Activated CD8-positive, alpha-beta memory T cell treated with anti-CD3 and anti-CD28 coated beads for 48 hours (primary cell): ENCODE results near the gene ERMAP.

ENCODE experiments used
- DNase-seq, 3 experiments: peaks; one replicate each; pipeline ENCODE4 v3.0.0-alpha.2; 2020; ENCODE audit warnings: low read depth in 2 of 3, low spot score in 2 of 3

ERMAP gene, protein sequence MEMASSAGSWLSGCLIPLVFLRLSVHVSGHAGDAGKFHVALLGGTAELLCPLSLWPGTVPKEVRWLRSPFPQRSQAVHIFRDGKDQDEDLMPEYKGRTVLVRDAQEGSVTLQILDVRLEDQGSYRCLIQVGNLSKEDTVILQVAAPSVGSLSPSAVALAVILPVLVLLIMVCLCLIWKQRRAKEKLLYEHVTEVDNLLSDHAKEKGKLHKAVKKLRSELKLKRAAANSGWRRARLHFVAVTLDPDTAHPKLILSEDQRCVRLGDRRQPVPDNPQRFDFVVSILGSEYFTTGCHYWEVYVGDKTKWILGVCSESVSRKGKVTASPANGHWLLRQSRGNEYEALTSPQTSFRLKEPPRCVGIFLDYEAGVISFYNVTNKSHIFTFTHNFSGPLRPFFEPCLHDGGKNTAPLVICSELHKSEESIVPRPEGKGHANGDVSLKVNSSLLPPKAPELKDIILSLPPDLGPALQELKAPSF

DNA sequence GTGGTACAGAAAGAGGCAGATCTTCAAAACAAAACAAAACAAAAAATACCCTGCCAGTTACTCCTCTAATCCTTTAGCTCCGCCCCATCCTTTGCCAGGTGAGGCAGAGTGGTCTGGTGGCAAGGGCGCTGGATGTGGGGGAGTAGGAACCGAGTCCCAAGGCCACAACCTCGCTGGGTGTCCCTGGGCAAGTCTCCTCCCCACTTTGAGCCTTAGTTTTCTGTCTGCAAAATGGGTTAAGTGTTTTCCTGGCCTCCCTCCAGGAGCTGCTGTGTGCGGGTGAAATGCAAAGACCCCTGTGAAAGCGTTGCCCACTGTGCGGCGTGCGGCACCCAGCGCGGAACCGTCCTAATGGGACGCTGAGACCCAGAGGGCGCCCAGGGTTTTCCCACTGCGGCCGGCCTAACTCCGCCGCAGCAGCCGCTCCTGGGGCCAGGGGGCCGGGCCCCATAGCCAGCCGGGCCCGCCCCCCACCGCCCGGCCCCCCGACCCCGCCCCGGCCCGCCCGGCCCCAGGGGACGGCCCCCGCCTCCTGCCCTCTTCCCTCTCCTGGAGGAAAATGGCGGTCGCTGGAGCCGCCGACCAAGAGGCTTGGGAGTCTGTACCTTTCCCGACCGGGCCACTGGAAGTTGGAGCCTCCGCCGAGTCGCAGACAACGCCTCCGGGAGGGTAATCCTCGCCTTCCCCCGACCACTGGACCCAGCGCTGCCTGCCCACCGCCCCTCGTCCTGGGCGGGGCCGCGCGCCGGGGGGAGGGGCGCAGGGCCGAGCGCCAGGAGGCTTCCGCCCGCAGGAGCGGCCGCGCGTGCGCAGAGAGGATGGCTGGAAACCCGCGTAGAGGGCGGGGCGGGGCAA, at the start of gene ERMAP, which contains the start of gene SVBP:
Gene ERMAP (plus strand): TSS at position 538 of the 855 bp plus-strand sequence. CDS start 13,327 bp downstream, outside the sequence.
Gene SVBP (minus strand): TSS at position 813 of the 855 bp plus-strand sequence. CDS start 853 bp downstream, outside the sequence.
- DNase-seq = peak; percentile 89 to 93 (median 90)

DNA sequence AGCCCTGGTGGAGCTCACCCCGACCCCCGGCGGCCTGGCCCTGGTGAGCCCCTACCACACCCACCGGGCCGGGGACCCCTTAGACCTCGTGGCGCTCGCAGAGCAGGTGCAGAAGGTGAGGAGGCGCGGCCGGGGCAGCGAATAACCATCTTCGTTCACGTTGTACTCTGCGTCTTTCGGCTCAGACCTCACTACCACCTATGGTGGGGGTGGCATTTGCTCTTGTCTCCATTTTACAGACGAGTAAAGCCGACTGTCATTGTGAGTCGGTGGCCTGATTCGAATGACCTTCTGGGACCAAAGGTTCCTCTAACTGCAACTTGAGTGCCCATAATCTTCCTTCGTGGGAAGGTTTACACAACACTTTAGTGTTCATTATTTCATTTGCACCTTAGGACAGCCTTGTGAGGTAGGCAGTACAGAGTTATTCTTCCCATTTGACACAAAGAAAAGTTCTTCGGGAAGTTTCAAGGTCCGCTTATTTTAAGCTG, 49.4 kb upstream of the ERMAP start:
- no peak for DNase-seq

DNA sequence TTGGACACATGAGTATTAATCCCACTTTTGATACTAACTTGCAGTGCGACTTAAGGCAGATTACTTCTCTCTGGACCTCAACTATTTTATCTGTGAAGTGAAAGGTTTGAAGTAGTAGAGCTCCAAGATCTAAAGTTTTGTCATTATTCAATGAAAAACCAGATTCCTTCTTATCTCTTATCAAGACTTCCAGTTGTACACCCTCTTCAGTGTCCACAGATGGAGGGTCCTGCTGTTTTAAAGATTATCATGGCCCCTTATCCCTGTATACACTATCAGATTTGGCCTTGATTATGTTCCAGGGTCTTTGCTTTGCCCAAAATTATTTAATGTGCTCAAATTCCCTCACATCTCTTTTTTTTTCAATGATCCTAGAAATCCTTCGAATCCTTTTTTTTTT, 48.8 kb upstream of the ERMAP start:
- DNase-seq = no peak

DNA sequence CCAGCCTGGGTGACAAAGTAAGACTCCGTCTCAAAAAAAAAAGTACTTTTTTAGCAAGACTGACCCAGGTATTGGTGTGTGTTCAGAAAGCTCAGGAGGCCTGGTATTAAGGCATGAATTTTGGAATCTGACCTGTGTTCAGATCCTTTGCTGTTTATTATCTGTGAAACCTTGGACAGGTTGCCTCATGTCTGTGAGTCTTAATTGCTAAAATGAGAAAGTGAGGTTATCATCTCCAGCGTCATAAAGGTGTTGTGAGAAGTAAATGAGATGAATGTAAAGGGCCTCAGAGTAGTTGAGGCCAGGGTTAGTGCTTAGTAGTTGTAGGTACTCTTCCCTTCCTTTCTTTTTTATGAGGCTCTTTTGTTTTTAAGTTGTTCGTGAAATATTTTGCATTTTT, 47.1 kb upstream of the ERMAP start:
- no peak for DNase-seq

DNA sequence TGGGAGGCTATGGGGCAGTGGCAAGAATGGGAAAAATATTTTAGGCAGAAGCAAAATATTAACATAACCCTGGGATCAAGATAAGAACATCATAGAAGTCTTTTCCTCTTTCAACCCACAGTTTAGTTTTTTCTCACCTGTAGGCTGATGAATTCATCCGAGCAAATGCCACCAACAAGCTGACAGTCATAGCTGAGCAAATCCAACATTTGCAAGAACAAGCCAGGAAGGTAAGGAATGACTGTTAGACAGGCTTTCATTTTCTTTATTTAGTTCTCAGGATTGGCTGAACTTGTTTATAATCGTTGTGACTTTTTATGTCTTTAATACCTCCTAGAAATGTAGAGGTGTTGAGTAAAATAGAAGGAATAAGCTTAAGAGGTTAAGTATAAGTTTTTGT, 43.5 kb upstream of the ERMAP start:
- no peak for DNase-seq

DNA sequence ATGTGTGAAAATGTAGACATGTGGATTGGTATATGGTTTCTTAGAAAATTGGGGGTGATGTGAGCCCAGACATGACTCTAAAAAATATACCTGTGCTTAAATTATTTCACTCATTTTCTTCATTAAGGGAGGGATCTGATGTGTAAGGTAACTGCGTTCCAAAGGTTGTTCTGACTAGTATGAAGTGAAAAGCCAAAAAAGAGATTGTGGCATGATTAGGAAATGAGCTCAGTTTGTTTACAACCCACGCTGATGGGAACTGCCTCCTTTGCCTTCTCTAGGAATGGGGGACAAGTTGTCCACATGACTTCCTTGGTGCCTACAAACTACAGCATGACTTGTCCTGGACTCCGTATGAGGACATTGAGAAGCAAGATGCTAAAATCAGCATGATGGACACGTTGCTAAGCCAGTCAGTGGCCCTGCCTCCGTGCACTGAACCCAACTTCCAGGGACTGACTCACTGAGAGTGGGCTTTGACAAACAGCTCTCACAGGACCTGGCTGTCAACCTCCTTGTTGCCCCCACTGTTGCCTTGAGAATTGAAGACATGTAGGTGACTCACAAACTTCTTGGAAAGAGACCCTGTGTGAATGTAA, 41.9 kb upstream of the ERMAP start:
- DNase-seq = no peak

DNA sequence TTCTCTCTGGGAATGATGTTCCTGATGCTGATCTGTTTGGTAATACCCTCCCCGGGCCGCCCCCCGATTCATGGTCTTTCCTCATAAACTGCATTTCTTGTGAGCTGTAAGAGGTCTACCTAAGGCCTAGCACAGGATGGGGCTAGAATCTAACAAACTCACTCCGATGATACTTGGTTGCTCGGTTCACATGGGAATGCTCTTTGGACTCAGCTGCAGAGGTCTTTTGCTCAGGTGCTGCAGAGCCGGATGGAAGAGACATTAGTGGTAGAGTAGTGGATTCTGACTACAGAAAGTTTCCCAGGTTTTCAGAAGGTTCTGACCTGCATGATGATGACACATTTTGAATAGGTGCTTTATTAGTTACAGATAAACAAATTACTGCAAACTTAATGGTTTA, 40.4 kb upstream of the ERMAP start:
- DNase-seq = no peak

DNA sequence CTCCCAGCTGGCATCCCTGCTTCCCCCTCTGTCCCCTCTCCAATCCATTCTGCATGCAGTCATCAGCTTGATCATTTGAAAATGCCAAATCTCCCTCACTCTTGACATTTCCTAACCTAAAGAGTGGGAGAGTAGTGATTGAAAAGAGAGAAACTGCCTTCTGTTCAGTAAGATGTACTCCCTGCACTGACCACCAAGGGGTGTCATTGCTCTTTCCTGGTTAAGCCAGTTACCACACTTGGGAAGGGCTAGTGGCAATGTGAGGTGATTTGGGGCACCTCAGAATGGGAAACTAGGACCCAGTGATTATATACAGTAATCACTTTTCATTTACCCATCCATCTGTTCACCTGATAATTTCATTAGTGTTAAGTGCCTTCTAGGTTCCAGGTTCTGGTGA, 39.1 kb upstream of the ERMAP start:
- DNase-seq = no peak

DNA sequence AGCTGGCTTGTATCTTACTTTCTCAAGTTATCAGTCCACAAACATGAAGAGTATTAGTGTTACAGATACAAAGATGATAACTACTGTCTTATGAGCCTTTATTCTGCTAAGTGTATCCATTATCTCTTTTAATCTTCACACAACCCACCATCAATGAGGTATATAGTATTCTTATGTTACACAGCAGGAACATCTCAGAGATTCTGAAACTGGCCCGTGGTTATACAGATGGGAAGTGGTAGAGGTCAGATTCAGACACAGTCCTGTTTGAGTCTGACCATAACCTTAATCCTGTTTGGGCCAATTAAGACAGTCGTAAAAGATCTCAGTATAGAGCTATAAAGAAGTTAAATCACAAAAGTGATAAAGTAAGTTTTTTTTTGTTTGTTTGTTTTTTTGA, 37.2 kb upstream of the ERMAP start:
- no peak for DNase-seq

DNA sequence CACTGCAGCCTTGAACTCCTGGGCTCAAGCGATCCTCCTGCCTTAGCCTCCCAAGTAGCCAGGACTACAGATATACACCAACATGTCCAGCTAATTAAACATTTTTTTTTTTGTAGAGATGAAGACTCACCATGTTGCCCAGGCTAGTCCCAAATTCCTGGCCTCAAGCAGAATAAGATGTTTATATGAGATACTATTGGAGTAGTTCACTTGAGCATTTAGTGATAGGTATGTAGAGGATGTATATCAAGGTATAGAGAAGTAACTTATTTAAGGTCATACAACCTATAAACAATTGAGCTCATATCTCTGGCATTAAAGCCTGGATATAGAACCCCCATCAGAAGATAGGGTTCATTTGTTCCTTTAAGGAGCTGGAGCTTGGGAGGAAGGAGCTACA, 36.7 kb upstream of the ERMAP start:
- no peak for DNase-seq

DNA sequence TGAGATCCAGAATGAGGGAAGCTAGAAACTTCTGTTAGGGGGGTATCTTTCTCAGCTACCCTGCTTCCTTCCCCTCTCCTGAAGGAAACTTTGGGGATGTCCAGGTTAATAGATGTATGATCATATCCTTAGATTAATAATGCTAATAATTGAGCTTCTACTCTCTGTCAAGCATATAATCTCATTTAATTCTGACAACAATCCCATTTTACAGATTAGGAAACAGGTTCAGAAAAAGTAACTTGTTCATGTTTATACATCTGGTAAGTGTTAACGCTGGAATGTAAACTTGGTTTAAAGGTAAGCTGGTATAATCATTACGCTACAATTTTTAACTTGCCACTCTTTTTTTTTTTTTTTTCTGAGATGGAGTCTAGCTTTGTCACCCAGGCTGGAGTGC, 33.8 kb upstream of the ERMAP start:
- DNase-seq = no peak

DNA sequence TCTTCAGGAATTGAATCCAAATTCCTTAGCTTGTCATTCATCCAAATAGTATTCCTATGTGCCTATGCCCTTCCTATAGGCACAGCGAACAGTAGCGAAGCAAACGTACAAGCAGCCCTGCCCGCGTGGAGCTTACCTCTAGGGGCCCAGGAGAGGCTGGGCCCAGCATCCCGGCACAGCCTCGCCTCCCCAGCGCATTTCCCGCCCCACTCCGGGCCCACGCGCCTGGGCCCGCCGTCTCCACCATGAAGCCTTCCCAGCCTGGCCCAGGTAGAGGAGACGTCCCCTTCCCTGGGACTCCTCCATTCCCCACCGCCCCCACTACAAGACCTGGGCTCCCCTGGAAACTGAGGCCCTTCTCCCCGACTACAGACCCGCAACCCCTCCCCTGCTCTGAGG, 32.4 kb upstream of the ERMAP start:
- no peak for DNase-seq

DNA sequence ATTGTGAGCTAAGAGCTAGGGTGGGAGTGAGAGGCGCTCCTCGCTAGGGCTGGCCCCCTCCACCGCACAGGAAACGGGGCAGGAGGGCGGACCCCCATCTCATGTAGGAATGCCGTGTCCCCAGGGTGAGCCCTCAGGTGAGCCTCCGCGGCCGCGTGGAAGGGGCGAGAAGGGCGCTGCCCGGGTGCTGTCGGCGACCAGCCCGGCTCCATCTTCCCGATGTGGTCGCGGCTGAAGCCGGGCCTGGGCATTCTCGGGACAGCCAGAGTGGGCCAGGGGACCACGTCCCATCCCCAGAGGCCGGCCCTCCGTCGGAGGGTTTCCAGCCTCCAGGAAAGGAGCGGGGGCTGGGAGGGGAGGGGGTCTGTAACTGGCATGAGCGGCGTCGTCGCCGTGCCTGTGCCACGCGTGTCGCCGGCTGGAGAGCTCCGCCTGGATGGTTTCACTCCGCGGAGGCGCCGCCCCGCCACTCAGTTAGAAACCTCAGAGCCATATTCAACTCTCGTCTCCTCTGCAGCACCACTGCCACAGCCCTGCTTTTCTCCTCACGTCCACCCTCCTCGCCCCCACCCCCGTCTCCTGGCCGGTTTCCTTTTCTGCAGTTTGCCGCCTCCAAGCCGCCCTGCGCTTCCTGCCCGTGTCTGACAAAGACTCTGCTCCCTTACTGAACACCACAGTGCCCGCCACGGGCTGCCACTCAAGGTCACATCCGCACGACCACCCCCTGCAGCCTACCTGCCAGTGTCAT, 31.8 kb upstream of the ERMAP start, which contains the start of gene TMEM269:
Gene TMEM269 (plus strand): TSS at position 46 of the 748 bp plus-strand sequence. CDS start 4,903 bp downstream, outside the sequence.
- DNase-seq = no peak

DNA sequence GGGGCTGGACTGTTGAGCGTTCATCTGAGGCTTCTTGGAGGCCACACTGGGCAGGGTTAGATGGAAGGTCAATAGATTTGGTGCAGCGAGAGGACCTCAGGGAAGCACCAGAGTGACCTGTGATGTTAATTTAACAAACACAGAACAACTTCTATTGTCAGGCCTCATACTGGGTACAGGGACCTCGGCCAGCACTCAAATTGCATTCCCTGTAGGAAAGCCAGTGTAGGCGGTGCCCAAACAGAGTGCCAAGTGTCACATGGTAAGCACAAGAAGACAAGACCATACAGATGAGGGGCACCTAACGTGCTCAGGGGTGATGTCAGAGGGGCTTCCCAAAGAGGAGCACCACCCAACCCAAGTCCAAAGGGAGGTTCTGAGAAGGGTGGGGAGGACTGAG, 30.8 kb upstream of the ERMAP start:
- DNase-seq = no peak

DNA sequence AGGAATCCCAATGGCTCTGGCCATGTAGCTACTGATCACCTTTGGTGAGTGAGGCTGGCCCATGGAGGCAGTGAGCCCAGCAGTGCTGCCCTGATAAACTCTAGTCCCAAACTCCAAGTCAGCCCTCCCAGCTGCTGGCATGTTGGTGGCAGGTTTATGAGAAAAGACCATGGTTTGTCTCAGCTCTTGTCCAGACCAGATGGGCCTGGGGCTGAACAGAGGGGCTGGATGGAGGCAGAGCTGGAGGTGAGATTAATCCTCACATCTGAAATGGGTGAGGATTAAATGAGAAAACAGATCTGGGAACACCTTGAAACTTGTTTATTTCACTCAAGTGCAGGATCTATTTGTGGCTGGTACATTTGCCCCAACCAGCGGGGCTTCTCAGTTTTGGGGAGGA, 28.9 kb upstream of the ERMAP start:
- DNase-seq = no peak

DNA sequence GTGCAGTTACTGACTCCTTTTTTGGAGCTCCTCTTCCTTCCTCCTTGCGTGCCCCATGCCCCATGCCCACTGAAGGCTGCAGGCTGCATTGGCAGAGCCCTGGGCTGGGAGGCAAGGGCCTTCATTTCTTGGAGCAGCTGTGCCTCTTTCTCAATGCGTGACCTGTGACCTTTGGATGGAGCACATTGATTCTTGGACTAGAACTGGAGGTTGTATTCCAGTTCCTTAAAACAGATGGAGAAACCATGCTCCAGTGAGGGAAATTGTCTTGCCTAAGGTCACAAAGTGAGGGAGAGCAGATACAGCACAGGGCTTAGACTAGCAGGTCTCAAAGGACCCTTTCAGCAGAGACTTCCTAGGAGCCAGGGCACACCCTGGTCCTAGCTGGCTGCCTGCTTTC, 23.1 kb upstream of the ERMAP start:
- no peak for DNase-seq

DNA sequence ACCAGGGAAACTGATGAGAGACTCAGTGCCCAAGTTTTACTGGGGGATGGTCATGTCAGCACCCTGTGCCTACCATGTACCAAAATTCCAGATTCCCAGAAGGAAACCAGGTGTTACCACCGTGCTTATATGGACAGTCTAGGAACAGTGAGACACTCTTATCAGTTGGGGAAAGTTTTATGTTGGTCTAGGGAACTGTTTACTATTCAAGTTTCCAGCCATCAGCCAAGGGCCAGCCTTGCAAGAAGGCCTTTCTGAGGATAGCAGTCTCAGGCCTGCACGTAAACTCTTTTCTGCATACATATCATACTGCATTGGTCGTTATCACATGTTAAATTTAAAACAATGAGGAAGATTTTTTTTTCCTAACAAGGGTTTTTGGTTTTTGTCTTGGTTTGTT, 19.5 kb upstream of the ERMAP start:
- DNase-seq = no peak

DNA sequence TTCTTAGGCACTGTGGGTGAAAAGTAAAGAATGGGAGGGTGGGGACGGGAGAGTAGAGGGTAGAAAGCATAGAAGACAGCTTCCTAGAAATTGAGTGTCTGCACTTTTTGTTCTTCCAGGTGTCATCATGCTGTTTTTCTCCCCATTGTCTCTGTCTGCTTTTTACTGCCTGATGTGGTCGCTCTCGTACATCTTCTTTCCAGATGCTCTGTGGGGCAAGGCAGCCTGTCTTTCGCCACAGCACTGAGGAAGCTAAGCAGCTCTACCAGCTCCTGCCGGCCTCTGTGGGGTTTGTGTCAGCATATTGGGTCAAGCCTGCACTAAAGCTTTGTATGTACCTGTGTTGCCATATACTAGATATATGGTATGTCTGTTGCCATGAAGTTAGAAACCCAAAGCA, 18.9 kb upstream of the ERMAP start:
- DNase-seq = no peak

DNA sequence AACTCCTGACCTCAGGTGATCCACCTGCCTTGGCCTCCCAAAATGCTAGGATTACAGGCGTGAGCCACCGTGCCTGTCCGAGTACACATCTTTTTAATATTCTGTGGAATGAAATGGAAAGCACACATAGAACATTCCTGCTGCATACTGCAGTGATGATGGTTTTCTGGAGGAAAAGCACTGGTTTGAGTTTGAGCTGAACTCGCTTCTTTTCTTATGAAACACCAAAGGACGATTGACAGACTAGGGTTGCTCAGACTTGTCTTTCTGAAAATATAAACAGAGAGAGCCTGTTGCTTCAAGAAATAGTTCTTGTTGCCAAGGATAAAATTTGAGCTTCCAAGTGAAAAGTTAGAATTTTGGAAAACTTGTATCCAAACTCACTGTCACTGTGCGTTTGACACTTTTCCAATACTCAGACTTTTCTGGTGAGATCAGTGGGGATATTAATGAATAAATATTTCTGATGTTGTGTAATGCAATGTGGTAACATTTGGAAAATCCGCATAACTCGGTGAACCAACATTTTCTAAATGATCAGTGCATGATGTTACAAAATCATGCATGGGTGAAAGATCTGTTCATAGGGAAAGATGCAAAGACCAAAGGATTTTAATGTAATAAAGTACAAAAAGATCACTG, 15.0 kb upstream of the ERMAP start:
- DNase-seq = no peak

DNA sequence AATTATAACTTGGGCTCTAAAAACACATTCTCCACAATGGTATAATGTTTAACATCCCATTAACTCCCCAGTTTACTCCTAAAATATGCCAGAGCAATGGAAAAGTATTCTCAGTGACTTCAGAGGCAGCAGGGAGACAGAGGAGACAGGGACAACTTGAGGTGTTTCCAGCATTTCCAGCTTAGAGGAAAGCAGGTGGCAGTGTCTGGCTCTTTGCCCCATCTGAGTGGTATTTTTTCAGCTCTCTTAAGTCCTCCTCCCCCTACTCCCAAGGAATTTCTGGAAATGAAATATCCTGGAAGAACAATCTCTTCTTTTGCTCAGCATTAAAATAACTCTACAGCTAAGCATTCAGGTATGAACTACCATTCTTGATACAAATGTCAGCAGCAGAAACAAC, 10.8 kb upstream of the ERMAP start:
- no peak for DNase-seq
